HG03521 (cell line): ENCODE measurements around the gene SMCR8.
"Not testable (repeated sequence)": the region's sequence is repeated elsewhere in the genome, so short reads cannot be mapped to it uniquely, and the experiment has no call there.

Source experiments
- ATAC-seq: cut with Tn5 transposase; IDR thresholded peaks from one replicate; pipeline ENCODE4 v1.9.1; 2021; ENCODE audit warnings: mild to moderate bottlenecking, moderate library complexity; ENCODE audit not compliant: unreplicated experiment

SMCR8 gene

DNA sequence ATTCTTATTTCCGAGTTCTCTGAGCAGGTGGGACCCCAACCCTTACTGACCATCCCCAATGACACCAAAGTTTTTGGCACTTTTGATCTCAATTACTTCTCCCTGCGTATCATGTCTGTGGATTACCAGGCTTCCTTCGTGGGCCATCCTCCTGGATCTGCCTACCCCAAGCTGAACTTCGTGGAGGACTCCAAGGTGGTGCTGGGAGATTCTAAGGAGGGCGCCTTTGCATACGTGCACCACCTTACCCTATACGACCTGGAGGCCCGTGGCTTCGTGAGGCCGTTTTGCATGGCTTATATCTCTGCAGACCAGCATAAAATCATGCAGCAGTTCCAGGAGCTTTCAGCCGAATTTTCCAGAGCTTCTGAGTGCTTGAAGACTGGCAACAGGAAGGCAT lies 868 bp downstream of the SMCR8 start:
- ATAC-seq: no peak

DNA sequence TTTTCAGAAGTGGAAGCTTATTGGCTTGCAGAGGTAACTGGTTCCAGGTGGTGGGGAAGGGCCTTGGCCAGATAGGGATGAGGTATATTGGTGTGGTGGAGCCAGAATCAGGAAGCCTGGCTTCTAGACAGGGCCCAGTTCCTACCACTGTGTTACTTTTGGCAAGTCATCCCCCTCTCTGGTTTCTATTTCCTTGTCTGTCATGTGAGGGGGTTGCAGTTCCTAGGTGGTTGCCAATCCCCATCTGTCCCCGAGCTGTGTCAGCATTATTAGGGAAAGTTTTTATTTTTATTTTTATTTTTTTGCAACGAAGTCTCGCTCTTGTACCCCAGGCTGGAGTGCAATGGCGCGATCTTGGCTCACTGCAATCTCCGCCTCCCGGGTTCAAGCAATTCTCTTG lies 3.0 kb downstream of the SMCR8 start:
- no peak for ATAC-seq

DNA sequence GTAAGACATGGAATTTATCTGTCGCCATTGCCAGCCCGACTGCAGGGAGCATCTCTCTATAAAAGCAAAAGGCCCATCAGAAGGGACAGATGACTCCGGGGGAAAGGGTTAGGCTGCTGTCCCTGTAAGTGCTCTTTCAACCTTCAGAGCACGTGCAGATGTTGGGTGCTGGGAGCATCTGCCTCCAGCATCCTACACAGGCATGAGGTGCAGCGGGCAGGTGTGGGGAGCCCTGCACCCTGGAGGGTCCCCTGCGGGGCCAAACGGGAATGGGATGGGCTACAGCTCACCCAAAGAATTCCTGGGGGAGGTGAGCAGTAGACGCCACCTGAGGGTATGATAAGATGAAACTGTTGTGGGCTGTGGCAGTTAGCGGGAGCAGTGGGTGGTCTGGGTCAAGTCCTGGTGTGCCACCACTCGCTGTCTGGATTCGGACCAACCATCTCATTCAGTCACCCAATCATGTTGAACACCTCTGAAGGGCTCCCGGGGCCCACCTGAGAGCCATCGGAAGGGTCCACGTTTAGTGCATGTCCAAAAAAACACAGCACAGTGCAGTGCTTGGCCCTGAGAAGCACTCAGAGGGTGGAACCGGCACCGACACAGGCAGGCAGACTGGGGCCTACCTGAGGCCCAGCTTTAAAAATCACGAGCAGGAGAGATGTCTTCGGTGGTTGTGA lies 3.8 kb downstream of the SMCR8 start:
- ATAC-seq: no peak

GRCh38 chr17:18319604-18320256 lies 4.6 kb downstream of the SMCR8 start:
- no peak for ATAC-seq

GRCh38 chr17:18320301-18320700 lies 5.2 kb downstream of the SMCR8 start:
- no peak for ATAC-seq

GRCh38 chr17:18321309-18321708 lies 6.2 kb downstream of the SMCR8 start:
- ATAC-seq: no peak

- no peak for ATAC-seq
Measured at GRCh38 chr17:18322522-18322921, 7.4 kb downstream of the SMCR8 start.

DNA sequence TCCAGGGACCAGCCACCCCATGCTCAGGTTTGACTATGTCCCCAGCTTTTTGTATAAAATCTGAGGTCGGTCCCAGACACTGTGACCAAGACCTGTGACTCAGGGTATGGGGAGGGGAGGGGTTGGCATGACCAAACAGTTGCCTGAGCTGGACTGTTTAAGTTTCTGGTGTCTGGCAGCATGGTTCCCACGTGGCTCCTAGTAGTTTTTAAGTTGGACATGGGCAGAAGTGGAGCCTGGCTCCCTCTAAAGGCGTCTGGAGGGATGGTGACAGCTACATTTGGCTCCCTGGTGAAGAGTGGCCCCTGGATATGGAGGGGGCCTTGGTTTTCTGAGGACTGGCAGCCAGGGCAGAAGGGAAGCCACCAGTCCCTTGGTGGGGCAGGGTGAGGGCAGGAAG lies 7.9 kb downstream of the SMCR8 start:
- ATAC-seq: no peak

- ATAC-seq: no peak
Measured at GRCh38 chr17:18323507-18324139, 8.5 kb downstream of the SMCR8 start.

DNA sequence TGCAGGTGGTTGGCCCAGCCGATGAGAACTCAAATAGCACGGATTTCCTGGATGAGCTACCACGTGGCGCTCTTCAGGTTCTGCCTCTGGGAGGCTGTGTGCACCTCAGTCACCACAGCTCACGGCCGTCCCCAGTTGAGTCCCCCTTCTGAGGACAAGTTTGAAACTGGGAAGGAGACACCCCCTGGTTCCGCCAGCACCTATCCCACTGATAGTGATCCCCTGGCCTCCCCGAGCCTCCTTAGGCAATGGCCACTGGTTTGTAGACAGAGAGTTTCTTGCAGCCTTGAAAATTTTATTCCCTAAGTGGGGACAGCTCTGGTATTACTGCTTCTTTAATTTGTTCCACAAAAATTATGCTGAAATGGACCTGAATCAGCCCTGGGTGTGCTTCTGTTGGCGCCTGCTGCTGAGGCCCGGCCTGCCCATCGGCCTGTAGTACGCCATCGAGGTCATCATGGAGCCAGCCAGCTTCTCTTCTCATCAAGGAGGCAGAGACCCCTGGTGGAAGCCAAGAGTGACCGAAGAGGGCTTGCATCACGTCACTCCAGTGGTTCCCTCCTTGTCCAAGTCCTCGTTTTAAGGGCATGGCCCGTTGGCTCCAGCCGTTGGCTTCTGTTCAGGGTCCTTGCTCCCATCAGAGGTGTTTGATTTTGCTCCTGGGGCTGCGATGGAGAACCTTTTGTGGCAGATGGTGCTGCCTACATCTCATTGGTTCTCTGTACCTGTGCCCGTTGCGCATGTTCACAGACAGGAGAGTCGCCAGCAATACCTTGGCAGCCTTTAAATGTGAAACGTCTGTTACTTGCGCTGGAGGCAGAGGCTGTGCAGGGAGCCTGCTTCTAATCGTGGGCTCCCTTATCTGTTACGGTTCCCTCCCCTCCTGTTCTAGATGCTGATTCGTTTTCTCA lies 9.3 kb downstream of the SMCR8 start:
- no peak for ATAC-seq

DNA sequence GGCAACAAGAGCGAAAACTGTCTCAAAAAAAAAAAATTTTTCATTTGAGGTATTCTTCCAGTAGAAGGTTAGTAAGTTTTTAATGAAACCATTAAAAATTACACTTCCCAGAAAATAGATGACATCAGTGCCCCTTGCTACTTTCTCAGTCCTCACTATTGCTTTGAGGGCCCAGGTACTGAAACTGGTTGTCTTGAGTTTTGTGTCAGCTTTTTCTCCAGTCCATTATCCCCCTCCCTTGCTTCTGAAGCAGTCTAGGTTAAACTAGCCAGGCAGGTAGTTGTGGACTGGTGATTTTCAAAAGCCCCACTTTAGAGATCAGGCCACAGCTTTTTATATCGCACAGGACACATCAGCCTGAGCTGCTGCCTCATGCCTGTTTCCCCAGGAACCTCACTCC lies 10.9 kb downstream of the SMCR8 start:
- no peak for ATAC-seq

DNA sequence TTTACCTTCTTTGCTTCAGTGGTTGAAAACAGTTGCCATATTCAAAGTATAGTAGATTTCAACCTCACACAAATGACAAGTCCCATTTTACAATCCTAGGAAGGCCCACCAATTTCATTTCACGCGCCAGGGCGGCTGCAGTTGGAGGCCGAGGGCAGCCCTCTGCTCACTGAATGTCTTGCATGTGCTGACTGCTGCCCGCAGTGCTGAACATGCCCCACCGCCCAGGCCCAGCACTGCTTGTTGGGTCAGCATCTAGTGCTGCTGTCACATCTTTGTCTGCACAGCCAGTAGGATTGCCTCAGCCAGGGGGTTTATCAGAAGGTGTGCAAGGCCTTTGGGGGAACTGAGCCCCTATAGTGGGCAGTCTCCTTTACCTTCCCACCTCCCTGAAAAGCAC lies 11.5 kb downstream of the SMCR8 start:
- ATAC-seq: no peak

DNA sequence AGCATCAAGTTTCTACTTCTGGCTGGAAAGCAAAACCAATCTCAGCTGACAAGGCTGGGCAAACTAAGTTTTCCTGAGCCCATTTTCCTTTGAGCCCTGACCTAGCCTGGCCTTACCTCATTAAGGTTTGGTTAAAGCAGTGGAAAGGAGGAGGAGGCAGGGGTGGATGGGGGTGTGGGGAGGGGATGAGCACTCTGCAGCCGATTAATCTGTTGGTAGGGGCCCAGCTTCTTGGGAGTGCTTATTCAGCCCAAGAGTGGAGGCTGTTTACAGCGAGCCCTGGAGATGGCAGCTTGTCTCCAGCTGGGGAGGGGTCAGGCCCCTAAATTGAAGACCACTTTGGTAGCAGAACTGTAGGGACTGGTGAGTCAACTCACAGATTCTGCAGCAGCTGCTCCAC lies 12.0 kb downstream of the SMCR8 start:
- no peak for ATAC-seq

DNA sequence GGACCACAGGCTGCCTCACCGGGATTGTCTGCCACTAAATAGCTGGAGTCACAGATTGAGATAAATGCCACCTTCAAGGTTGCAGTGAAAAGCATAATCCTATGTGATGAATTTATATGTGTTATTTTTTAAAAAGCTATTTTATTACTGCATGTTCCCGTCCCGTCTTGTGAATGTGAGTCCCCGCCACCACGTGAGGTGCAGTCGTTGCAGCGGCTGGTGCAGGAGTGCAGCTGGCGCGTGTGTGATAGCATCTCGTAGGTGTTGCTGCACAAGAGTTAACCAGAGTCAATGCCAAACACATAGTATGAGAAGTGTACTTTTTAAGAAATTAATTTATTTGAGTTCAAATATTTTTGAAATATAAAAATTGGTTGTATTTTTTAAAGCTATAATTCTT lies 12.5 kb downstream of the SMCR8 start:
- no peak for ATAC-seq

DNA sequence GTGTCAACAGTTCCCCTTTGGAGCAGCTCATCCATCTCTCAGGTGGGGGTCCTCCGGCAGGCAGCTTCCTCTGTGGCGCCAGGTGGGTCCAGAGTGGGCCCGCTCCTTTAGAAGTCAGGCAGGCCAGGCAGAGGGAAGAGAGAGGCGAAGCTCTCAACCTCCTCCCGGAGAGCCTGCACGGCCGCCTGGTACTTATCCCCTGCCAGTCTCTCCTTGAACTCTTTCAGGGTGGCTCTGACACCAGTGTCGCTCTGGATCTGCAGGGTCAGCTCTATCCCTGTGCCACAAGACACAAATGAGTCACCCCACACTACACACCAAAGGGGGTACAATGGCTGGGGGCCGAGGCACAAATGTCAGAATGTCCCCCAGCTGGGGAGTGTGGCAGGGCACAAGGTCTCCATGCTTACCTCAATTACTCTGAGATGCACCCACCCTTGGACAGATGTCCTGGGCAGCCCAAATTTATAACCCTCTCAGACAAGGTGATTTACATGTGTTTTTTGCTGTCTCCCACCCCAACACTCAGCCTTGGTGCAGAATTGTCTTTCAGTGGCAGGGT lies 13.6 kb downstream of the SMCR8 start:
- no peak for ATAC-seq

DNA sequence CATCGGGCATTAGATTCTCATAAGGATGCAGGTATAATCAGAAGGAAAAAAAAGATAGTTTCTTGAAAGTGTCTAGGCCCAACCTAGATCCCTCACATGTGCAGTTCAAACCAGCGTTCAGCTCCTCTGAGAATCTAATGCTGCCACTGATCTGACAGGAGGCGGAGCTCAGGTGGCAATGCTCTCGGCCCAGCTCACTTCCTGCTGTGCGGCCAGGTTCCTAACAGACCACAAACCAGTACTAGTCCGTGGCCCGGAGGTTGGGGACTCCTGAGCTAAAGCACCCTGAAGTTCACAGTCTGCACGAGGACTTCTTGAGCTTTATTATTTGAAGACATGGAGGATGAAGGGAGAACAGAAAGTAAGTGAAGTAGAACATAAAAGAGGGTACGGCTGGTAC lies 16.8 kb downstream of the SMCR8 start:
- no peak for ATAC-seq

DNA sequence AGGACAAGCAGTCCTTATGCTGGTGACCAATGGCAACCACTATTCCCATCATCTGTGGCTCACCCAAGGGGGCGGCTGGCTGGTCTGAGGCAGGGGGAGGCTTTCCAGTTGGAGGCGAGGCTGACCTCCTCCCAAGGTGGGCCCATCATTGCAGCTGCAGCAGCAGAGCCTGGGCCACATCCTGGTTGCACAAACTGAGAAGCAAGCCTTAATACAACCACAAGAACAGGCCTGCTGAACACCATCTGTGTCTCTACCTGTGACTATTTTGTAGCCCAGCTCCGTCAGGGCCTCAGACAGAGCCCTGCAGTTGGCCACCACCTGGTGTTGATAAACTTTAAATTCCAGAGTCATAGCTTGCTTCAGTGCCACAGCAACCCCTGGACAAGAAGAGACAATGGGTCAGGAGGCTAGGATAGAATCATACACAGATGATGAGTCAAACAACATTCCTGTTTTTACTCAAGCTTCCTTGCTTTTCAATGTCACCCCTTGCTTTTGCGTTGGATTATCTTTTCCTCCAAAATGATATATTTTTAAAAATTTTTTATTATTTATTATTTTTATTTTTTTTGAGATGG lies 17.9 kb downstream of the SMCR8 start:
- no peak for ATAC-seq

- ATAC-seq: not testable (repeated sequence)
Measured at GRCh38 chr17:18338158-18338557, 23.1 kb downstream of the SMCR8 start.

- ATAC-seq: no peak
Measured at GRCh38 chr17:18339933-18340332, 24.8 kb downstream of the SMCR8 start.

- ATAC-seq: no peak
Measured at GRCh38 chr17:18344021-18344420, 28.9 kb downstream of the SMCR8 start.

DNA sequence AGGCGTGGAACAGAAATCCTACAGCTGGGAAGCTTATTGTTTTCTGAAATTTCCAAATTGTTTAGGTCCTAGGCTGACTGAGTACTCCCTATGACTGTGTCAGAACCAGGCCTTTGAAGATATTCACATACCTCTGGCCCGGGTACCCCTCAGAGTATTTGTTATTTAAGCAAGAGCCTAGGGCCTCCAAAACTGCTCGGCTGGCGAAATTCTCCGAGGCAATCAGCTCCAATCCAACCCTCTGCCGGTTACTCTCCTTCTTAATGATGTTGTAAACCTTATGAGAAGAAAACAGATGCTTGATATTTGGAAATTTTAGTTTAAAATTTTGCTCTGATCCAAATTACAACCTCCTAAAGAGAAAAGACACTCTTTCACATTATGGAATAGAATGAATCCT lies 38.4 kb downstream of the SMCR8 start:
- ATAC-seq: no peak
